Measurements from ENCODE around the gene ADGRF5. TPM values are rescaled to one million over a fixed set of nuclear protein-coding genes. Genes with fewer than 3 reads are reported as not detected.

The ADGRF5 gene
- not detected for total RNA-seq
- not detected for polyA plus RNA-seq

- no peak within 1 kb of the TSS for H3K4me3 ChIP-seq (ENCODE audit: low read depth, low read length)
- H3K27me3 ChIP-seq (ENCODE audit: control insufficient read depth, insufficient read depth, low read length): no peaks in the 10 kb centered on the region
- peaks cover 0 to 1% (median 0%) of the 10 kb centered on the region in 7 donors for H3K9me3 Mint-ChIP-seq
- H3K4me3 Mint-ChIP-seq: no peak within 1 kb of the TSS
- H3K36me3 ChIP-seq (ENCODE audit: control insufficient read depth, insufficient read depth, low read length): no peaks in the 10 kb centered on the region
- no peak within 1 kb of the TSS for H3K27ac Mint-ChIP-seq
- no peak for DNase-seq
- no peaks in the 10 kb centered on the region for H3K9me3 ChIP-seq (ENCODE audit: control insufficient read depth in 2 of 2, low read length in 2 of 2)
- no peak within 1 kb of the TSS for H3K27ac ChIP-seq (ENCODE audit: insufficient read depth, low read length, poor library complexity, severe bottlenecking)
- H3K36me3 Mint-ChIP-seq: no peaks in the 10 kb centered on the region
- H3K4me1 ChIP-seq (ENCODE audit: control insufficient read depth, insufficient read depth, low read length, poor library complexity, severe bottlenecking): no peaks in the 10 kb centered on the region
- H3K27me3 Mint-ChIP-seq: no peaks in the 10 kb centered on the region
- ATAC-seq (ENCODE audit: low read depth in 2 of 2): no peak
- H3K4me1 Mint-ChIP-seq: no peaks in the 10 kb centered on the region
Observed at GRCh38 chr6:46921731-46922130, at the start of gene ADGRF5. TSS of gene ADGRF5 (minus strand) at chr6:46921938. CDS start at chr6:46906762, 15,176 bp downstream.

DNA sequence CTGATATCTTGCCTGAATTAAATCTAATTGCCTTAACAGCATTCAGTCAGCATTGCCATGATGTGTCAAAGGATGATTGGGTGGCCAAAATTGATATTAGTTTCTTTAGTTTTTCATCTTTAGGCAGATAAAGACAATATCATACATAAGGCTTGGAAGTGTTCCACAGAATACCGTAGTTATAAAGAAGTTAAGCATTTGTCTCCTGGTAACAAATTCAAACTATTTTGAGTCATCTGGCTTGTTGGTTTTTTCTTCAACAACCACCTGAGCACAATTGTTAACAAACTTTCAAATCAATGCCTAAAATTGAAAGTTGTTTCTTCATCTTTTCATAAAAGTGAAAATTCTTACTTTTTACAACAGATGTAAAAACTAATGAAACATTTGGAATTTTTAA lies 47.5 kb upstream of the ADGRF5 start:
- ATAC-seq (ENCODE audit: low read depth in 2 of 2) (no peak), DNase-seq (no peak)
- Histone ChIP-seq H3K9me3 (ENCODE audit: control insufficient read depth in 2 of 2, low read length in 2 of 2) (no peaks in the 10 kb centered on the region), H3K27me3 (ENCODE audit: control insufficient read depth, insufficient read depth, low read length) (no peaks in the 10 kb centered on the region), H3K36me3 (ENCODE audit: control insufficient read depth, insufficient read depth, low read length) (no peaks in the 10 kb centered on the region), H3K27ac (ENCODE audit: insufficient read depth, low read length, poor library complexity, severe bottlenecking) (no peak overlapping the region), H3K4me1 (ENCODE audit: control insufficient read depth, insufficient read depth, low read length, poor library complexity, severe bottlenecking) (no peaks in the 10 kb centered on the region), H3K4me3 (ENCODE audit: low read depth, low read length) (no peak overlapping the region)
- peaks cover 0 to 4% (median 1%) of the 10 kb centered on the region in 7 donors for H3K9me3 Mint-ChIP-seq
- no peak overlapping the region for H3K4me3 Mint-ChIP-seq
- no peaks in the 10 kb centered on the region for H3K27me3 Mint-ChIP-seq
- H3K4me1 Mint-ChIP-seq: no peaks in the 10 kb centered on the region
- H3K36me3 Mint-ChIP-seq: no peaks in the 10 kb centered on the region
- no peak overlapping the region for H3K27ac Mint-ChIP-seq

- Mint-ChIP-seq H3K27ac (no peak overlapping the region), H3K9me3 (peaks cover 0 to 3% (median 1%) of the 10 kb centered on the region in 7 donors), H3K4me1 (no peaks in the 10 kb centered on the region), H3K27me3 (no peaks in the 10 kb centered on the region), H3K4me3 (no peak overlapping the region), H3K36me3 (no peaks in the 10 kb centered on the region)
- DNase-seq (no peak), ATAC-seq (ENCODE audit: low read depth in 2 of 2) (no peak)
- H3K4me1 ChIP-seq (ENCODE audit: control insufficient read depth, insufficient read depth, low read length, poor library complexity, severe bottlenecking): no peaks in the 10 kb centered on the region
- no peaks in the 10 kb centered on the region for H3K36me3 ChIP-seq (ENCODE audit: control insufficient read depth, insufficient read depth, low read length)
- H3K9me3 ChIP-seq (ENCODE audit: control insufficient read depth in 2 of 2, low read length in 2 of 2): no peaks in the 10 kb centered on the region
- no peaks in the 10 kb centered on the region for H3K27me3 ChIP-seq (ENCODE audit: control insufficient read depth, insufficient read depth, low read length)
- H3K27ac ChIP-seq (ENCODE audit: insufficient read depth, low read length, poor library complexity, severe bottlenecking): no peak overlapping the region
- H3K4me3 ChIP-seq (ENCODE audit: low read depth, low read length): no peak overlapping the region
Observed at GRCh38 chr6:46967826-46968349, 46.1 kb upstream of the ADGRF5 start.

DNA sequence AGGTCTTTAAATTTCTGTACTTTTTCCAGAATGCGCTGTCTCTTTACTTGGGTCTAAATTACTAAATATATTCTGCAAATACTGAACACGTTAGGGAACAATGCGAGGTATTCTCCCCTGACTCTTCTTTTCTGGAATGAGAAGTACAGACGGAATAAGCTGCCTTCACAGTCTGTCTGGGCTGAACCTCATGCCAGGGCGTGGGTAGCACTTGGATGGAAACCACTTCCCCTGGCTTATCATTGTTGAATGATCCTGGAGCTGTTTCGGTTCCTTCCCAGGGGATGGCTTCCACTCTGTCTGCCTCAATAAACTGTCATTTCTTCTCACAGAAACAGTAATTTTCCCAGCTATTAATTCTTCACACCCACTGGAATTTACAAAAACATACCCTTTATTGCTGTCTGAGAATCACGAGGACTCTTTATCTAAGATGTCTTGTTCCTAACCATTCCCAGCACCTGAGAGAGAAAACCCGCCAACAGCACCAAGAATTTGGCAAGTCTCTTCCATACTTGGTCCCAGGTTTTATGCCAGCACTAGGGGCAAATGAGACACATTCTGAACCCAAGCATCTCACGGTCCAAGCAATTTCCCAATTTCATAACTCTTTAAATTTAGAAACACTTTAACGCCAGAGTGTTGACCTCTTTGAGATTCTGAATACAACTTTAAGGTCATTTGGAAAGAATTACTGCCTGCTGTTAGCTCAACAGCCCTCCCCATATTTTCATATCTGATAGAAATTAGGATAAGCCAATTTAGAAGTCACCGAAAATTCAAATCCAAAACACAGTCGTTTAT lies 43.2 kb upstream of the ADGRF5 start:
- Histone ChIP-seq H3K9me3 (ENCODE audit: control insufficient read depth in 2 of 2, low read length in 2 of 2) (no peaks in the 10 kb centered on the region), H3K27ac (ENCODE audit: insufficient read depth, low read length, poor library complexity, severe bottlenecking) (no peak overlapping the region), H3K4me3 (ENCODE audit: low read depth, low read length) (no peak overlapping the region), H3K36me3 (ENCODE audit: control insufficient read depth, insufficient read depth, low read length) (no peaks in the 10 kb centered on the region), H3K27me3 (ENCODE audit: control insufficient read depth, insufficient read depth, low read length) (no peaks in the 10 kb centered on the region), H3K4me1 (ENCODE audit: control insufficient read depth, insufficient read depth, low read length, poor library complexity, severe bottlenecking) (no peaks in the 10 kb centered on the region)
- DNase-seq: no peak
- no peak overlapping the region for H3K4me3 Mint-ChIP-seq
- no peaks in the 10 kb centered on the region for H3K36me3 Mint-ChIP-seq
- ATAC-seq (ENCODE audit: low read depth in 2 of 2): no peak
- H3K4me1 Mint-ChIP-seq: no peaks in the 10 kb centered on the region
- H3K27me3 Mint-ChIP-seq: no peaks in the 10 kb centered on the region
- no peaks in the 10 kb centered on the region for H3K9me3 Mint-ChIP-seq
- H3K27ac Mint-ChIP-seq: no peak overlapping the region

DNA sequence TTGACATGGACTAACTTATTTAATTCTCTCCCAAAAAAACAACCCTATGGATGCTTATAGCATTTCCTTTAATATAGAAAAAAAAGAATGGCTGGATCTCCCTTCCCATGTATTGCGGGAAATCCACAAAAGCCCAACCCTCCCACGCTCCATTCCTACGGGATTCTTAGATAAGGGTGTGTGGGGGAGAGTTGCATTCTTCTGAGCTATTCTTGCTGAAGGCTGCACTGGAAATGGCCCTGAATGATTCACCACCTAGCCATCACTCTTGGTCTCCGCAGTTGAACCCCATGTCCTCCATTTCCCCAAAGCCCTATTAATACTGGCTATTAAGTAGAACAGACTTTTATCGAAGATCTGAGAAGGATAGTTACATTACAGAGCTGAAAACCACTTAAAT lies 41.9 kb upstream of the ADGRF5 start:
- no peaks in the 10 kb centered on the region for H3K4me1 Mint-ChIP-seq
- no peak for ATAC-seq (ENCODE audit: low read depth in 2 of 2)
- H3K27me3 Mint-ChIP-seq: no peaks in the 10 kb centered on the region

DNA sequence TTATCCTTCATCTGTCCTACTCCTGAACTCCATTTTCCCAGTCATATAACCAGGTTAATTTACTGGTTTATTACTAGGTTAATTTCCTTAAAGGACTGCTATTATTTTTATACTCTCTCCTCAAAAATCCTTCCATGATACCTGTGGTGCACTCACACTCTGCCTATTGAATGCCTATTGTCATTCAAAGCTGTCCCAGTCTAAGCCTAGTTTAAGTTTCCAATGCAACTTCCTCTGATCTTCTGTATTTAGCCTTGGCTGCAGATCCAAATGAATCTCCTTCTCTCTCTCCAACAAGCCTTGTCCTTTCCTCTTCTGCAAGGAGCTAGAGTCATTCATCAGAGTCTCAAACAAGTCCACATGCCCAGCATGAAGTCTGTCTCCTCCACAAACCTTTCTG lies 41.3 kb upstream of the ADGRF5 start:
- ATAC-seq (ENCODE audit: low read depth in 2 of 2) (no peak), DNase-seq (no peak)
- H3K4me3 Mint-ChIP-seq: no peak overlapping the region
- H3K36me3 Mint-ChIP-seq: no peaks in the 10 kb centered on the region
- no peak overlapping the region for H3K27ac Mint-ChIP-seq
- H3K36me3 ChIP-seq (ENCODE audit: control insufficient read depth, insufficient read depth, low read length): no peaks in the 10 kb centered on the region
- no peaks in the 10 kb centered on the region for H3K27me3 ChIP-seq (ENCODE audit: control insufficient read depth, insufficient read depth, low read length)
- no peaks in the 10 kb centered on the region for H3K9me3 Mint-ChIP-seq
- no peak overlapping the region for H3K4me3 ChIP-seq (ENCODE audit: low read depth, low read length)
- no peaks in the 10 kb centered on the region for H3K4me1 Mint-ChIP-seq
- H3K27ac ChIP-seq (ENCODE audit: insufficient read depth, low read length, poor library complexity, severe bottlenecking): no peak overlapping the region
- H3K4me1 ChIP-seq (ENCODE audit: control insufficient read depth, insufficient read depth, low read length, poor library complexity, severe bottlenecking): no peaks in the 10 kb centered on the region
- H3K9me3 ChIP-seq (ENCODE audit: control insufficient read depth in 2 of 2, low read length in 2 of 2): no peaks in the 10 kb centered on the region
- no peaks in the 10 kb centered on the region for H3K27me3 Mint-ChIP-seq

More for the DNA sequence above, 41.9 kb upstream of the ADGRF5 start:
- H3K9me3 ChIP-seq (ENCODE audit: control insufficient read depth in 2 of 2, low read length in 2 of 2): no peaks in the 10 kb centered on the region
- Mint-ChIP-seq H3K27ac (no peak overlapping the region), H3K36me3 (no peaks in the 10 kb centered on the region), H3K9me3 (no peaks in the 10 kb centered on the region), H3K4me3 (no peak overlapping the region)
- H3K4me3 ChIP-seq (ENCODE audit: low read depth, low read length): no peak overlapping the region
- no peak overlapping the region for H3K27ac ChIP-seq (ENCODE audit: insufficient read depth, low read length, poor library complexity, severe bottlenecking)
- no peak for DNase-seq
- H3K4me1 ChIP-seq (ENCODE audit: control insufficient read depth, insufficient read depth, low read length, poor library complexity, severe bottlenecking): no peaks in the 10 kb centered on the region
- H3K36me3 ChIP-seq (ENCODE audit: control insufficient read depth, insufficient read depth, low read length): no peaks in the 10 kb centered on the region
- no peaks in the 10 kb centered on the region for H3K27me3 ChIP-seq (ENCODE audit: control insufficient read depth, insufficient read depth, low read length)

DNA sequence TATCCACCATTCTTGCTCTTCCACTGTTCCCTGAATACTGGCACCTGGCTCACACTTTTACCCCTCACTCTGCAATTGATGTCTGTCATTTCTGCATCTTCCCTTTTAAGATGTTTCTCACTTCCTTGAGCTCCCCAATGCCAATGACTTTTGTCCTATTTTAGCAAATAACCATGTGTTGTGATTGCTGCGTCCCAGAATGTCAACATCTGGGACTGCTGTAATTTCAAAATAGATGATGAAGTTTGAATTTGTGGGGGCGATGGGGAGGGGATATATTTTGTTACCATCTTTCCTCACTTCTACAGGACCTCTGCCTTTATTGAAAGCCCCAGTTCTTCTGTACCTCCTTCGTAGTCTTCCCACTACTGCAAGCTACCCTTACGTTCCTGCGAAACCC lies 40.0 kb upstream of the ADGRF5 start:
- H3K4me1 ChIP-seq (ENCODE audit: control insufficient read depth, insufficient read depth, low read length, poor library complexity, severe bottlenecking): no peaks in the 10 kb centered on the region
- Mint-ChIP-seq H3K4me3 (no peak overlapping the region), H3K36me3 (no peaks in the 10 kb centered on the region), H3K27me3 (no peaks in the 10 kb centered on the region), H3K4me1 (no peaks in the 10 kb centered on the region), H3K27ac (no peak overlapping the region), H3K9me3 (no peaks in the 10 kb centered on the region)
- no peak for ATAC-seq (ENCODE audit: low read depth in 2 of 2)
- no peak overlapping the region for H3K27ac ChIP-seq (ENCODE audit: insufficient read depth, low read length, poor library complexity, severe bottlenecking)
- no peaks in the 10 kb centered on the region for H3K36me3 ChIP-seq (ENCODE audit: control insufficient read depth, insufficient read depth, low read length)
- DNase-seq: no peak
- no peak overlapping the region for H3K4me3 ChIP-seq (ENCODE audit: low read depth, low read length)
- no peaks in the 10 kb centered on the region for H3K27me3 ChIP-seq (ENCODE audit: control insufficient read depth, insufficient read depth, low read length)
- H3K9me3 ChIP-seq (ENCODE audit: control insufficient read depth in 2 of 2, low read length in 2 of 2): no peaks in the 10 kb centered on the region

DNA sequence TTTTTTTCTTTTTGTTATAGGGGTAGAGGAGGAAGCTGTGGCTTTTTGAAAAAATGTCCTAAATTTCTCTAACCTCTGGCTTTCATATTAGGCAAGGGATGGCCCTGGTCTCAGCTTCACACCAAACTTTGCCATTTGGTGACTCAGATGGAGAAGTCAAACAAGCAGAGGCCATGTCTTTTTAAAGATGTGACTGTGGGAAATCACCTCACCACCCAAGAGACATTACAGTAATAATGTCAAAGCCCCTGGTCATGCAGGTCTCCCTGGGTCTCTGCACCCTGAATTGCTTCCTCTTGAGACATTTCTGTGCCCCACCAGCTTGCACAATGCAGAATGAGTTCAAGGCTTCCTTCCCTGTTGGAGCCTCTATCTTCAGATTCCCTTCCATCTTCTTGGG lies 39.5 kb upstream of the ADGRF5 start:
- no peak for ATAC-seq (ENCODE audit: low read depth in 2 of 2)
- H3K36me3 Mint-ChIP-seq: no peaks in the 10 kb centered on the region

More for the DNA sequence above, 39.5 kb upstream of the ADGRF5 start:
- H3K9me3 ChIP-seq (ENCODE audit: control insufficient read depth in 2 of 2, low read length in 2 of 2): no peaks in the 10 kb centered on the region
- Mint-ChIP-seq H3K27me3 (no peaks in the 10 kb centered on the region), H3K4me1 (no peaks in the 10 kb centered on the region), H3K9me3 (no peaks in the 10 kb centered on the region), H3K27ac (no peak overlapping the region), H3K4me3 (no peak overlapping the region)
- H3K27ac ChIP-seq (ENCODE audit: insufficient read depth, low read length, poor library complexity, severe bottlenecking): no peak overlapping the region
- no peaks in the 10 kb centered on the region for H3K4me1 ChIP-seq (ENCODE audit: control insufficient read depth, insufficient read depth, low read length, poor library complexity, severe bottlenecking)
- no peaks in the 10 kb centered on the region for H3K36me3 ChIP-seq (ENCODE audit: control insufficient read depth, insufficient read depth, low read length)
- H3K27me3 ChIP-seq (ENCODE audit: control insufficient read depth, insufficient read depth, low read length): no peaks in the 10 kb centered on the region
- no peak overlapping the region for H3K4me3 ChIP-seq (ENCODE audit: low read depth, low read length)
- no peak for DNase-seq
